Measurements from ENCODE around the gene CRTAC1.

DNA sequence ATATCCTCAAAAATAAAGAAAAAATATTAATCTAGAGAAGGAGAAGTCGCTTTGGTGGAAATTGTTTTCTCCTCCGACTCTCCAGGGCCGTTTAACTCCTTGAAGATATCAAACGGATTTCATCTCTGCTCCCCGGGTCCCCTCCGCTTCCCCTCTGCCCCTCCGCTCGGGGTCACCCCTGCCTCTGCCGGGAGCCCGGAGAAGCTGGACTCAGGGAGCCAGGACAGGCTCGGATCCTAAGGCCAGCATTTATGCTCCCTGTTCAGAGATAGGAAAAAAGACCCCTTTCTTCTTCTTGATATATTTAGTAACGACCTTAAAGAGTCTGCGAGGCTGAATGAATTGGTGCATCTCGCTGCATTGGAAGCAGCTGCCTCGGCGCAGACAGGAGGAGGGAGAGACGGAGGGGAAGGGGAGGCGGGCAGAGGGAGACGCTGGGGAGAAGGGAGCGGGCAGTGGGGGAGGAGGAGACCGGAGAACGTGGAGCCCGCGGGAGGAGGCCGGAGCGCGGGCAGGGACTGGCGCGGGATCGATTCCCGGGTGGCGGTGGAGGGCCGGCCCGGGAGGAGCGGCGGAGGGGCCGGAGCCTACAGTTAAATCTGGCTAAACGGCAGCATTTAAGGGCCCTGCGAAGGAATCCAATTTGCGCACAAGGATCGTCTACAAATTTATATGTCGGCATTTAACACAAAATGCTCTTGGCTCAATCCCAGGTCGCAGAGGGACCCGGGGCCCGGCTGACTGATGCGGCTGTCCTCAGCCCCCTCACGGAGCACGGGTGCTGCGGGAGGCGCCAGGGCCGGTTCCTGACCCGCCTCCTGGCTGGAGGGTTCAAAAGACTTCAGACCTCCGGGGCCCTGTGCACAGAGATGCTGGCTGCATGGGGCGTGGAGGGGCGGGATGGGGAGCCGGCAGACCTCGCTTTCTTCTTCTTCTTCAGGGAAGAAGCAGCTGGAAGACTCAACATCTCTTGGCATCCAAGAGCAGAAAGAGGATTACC is 55.6 kb downstream of the CRTAC1 start:
- TF ChIP-seq CTCF (IDR thresholded peaks at IDR 0.05 in 8 of 11, conservative IDR thresholded peaks at IDR 0.05 in 3 of 11), result no peak
- TF ChIP-seq POLR2A (IDR thresholded peaks at IDR 0.05), result no peak
- no peak for TF ChIP-seq POLR2AphosphoS5 (IDR thresholded peaks at IDR 0.05)

Data from spleen (tissue), 7 donors.